Measurements from ENCODE around the gene EBP. TPM values are rescaled to one million over a fixed set of nuclear protein-coding genes. Genes with fewer than 3 reads are reported as not detected.

The EBP gene
- total and polyA plus RNA-seq, 9 of the 15 experiments (the other 6 are each of a cell fraction or from before 2014, with no cell fraction given), result 228 to 987 (median 274) TPM

- TF ChIP-seq DNMT1 (IDR thresholded peaks at IDR 0.05) (no peak), RBM14 (IDR thresholded peaks at IDR 0.05; ENCODE audit: borderline replicate concordance, insufficient read depth, low read depth, low read length) (no peak), KLF1 (tag; IDR thresholded peaks at IDR 0.05) (no peak), HBP1 (CRISPR knock-in tag; IDR thresholded peaks at IDR 0.05) (peak; percentile 96), ZNF589 (CRISPR knock-in tag; IDR thresholded peaks at IDR 0.05; ENCODE audit: low read depth) (no peak), BCOR (IDR thresholded peaks at IDR 0.05) (no peak), FOXJ2 (tag; IDR thresholded peaks at IDR 0.05) (no peak), NFATC3 (IDR thresholded peaks at IDR 0.05) (no peak), EP400 (IDR thresholded peaks at IDR 0.05) (peak; percentile 93), HDAC2 (IDR thresholded peaks at IDR 0.05) (no peak; the same call in 1 of the 2 replicates), GTF2B (IDR thresholded peaks at IDR 0.05; ENCODE audit: extremely low read depth, insufficient read length) (no peak), ZNF740 (CRISPR knock-in tag; IDR thresholded peaks at IDR 0.05) (no peak), ZNF740 (tag; IDR thresholded peaks at IDR 0.05) (no peak), THRA (IDR thresholded peaks at IDR 0.05) (no peak), ZNF707 (CRISPR knock-in tag; conservative IDR thresholded peaks at IDR 0.05) (no peak), AFF1 (IDR thresholded peaks at IDR 0.05; ENCODE audit: low read depth in 1 of 2, partially characterized antibody in 2 of 2) (peak in 1 of 2 experiments; percentile 96), ZNF75A (CRISPR knock-in tag; IDR thresholded peaks at IDR 0.05) (no peak), KAT8 (IDR thresholded peaks at IDR 0.05; ENCODE audit: low read depth) (no peak), SNRNP70 (optimal IDR thresholded peaks at IDR 0.05; ENCODE audit: low read depth, low read length) (no peak)
Measured at GRCh38 chrX:48475774-48476577, 45.6 kb upstream of the EBP start, which contains the start of gene FTSJ1 (continued).
